Breast epithelium (tissue), 4 donors: ENCODE measurements around the gene NOTUM. TPM values are rescaled to one million over a fixed set of nuclear protein-coding genes. Genes with fewer than 3 reads are reported as not detected.

Experiments used
- DNase-seq, 2 donors: peaks; one replicate each; pipeline ENCODE4 v3.0.0-alpha.2; 2019; ENCODE audit warnings: low spot score in 2 of 2
- H3K27ac ChIP-seq, 2 donors: fragments of 200-600 bp; sonication (generic) in 1 of 2; one replicate each; pipeline ENCODE4 v1.5.1; 2016 to 2019; ENCODE audit warnings: mild to moderate bottlenecking in 1 of 2
- H3K27me3 ChIP-seq, 2 donors: fragments of 200-600 bp; sonication (generic) in 1 of 2; one replicate each; pipeline versions ENCODE4 v1.5.1 to v1.6.0; 2017 to 2019; ENCODE audit warnings: control low read depth in 1 of 2, mild to moderate bottlenecking in 1 of 2
- H3K36me3 ChIP-seq: fragments of 200-600 bp; one replicate; pipeline ENCODE4 v1.5.1; 2019
- H3K4me1 ChIP-seq, 2 donors: fragments of 200-600 bp; sonication (generic); one replicate each; pipeline ENCODE4 v1.5.1; 2016 to 2019; ENCODE audit warnings: control low read depth in 1 of 2
- H3K4me3 ChIP-seq, 3 donors: fragments of 200-600 bp; sonication (generic); 1 replicate in 2 of 3; 2 replicates in 1 of 3; pipeline ENCODE4 v1.5.1; 2016 to 2019; ENCODE audit warnings: mild to moderate bottlenecking in 3 of 3, moderate library complexity in 2 of 3
- H3K9me3 ChIP-seq, 2 donors: fragments of 200-600 bp; sonication (generic) in 1 of 2; one replicate each; pipeline ENCODE4 v1.5.1; 2016 to 2019; ENCODE audit warnings: control low read depth in 1 of 2
- POLR2A ChIP-seq: fragments of 450-650 bp; IDR thresholded peaks from one replicate; pipeline ENCODE4 v1.6.1; 2016; ENCODE audit warnings: antibody characterized with exemption, mild to moderate bottlenecking, moderate library complexity
- POLR2AphosphoS5 ChIP-seq, 3 donors: sonication (generic); formaldehyde crosslinking; IDR thresholded peaks; one replicate each; pipeline ENCODE4 v1.6.1; 2017; ENCODE audit warnings: antibody characterized with exemption in 3 of 3
- intact Hi-C: fragments of 100-400 bp; cut with DNase I; formaldehyde crosslinking; loops from one replicate; pipeline ENCODE4 v1.15.1; 2023; ENCODE audit warnings: low total_unique reads
- total RNA-seq, 3 donors: library from RNA; depleted of rRNA; stranded (reverse); fragments of >200 nt; gene quantifications; one replicate each; pipeline ENCODE4 v1.1.0, GENCODE V29; 2016
- TF ChIP-seq, protein P1 (sequence below), 3 donors: fragments of 450-650 bp; IDR thresholded peaks; one replicate each; pipeline ENCODE4 v1.5.1; 2016 to 2017; ENCODE audit warnings: antibody characterized with exemption in 3 of 3, mild to moderate bottlenecking in 3 of 3, moderate library complexity in 3 of 3

Gene NOTUM
- total RNA-seq, 3 donors from 2014 or later, result 0.29 TPM; not detected in 2

DNA sequence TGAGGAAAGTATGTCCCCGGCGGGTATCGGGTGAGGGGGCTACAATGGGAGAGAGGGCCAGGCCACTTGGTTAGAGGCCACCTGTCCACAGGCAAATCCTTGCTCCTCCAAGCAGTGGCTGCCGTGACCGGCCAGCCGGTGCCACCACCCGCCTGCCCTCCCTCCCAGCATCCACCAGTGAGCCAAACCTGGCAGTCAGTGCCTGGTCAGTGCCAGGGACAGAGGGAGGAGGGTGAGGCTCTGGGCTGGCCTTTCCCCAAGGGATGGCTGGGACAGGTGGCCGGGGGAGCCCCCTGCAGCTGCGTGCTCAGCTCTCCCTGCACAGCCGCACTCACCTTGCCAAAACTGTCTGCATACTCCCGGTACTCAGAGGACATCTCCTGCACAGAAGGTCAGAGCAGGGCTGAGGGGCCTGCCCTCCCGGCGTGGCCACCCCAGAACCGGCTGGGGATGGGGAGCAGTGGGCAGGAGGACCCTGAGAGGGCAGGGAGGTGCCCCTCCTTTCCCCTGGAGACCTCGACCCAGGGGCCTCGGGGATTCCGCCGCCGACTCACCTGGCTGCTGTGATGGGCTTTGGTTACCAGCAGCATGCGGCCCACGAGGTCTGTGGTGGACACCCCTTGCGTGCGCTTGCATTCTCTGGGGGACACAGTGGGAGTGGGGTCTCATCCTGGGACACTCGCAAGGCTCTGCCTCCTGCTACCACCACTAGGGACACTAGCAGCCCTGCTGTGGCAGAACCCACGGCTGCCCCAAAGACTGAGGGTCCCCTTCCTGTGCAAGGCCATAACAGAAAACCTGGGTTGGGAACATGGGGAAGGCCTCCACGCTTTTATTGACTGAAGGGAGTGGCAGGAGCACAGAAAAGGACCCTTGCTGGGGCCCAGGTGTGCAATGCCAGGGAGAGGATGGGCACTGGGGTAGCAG lies 53.5 kb downstream of the NOTUM start:
- intact Hi-C loops, result no loop called here
- TF ChIP-seq POLR2A, result no peak
- no peak for TF ChIP-seq POLR2AphosphoS5 (IDR thresholded peaks at IDR 0.05)
- TF ChIP-seq, protein P1, sequence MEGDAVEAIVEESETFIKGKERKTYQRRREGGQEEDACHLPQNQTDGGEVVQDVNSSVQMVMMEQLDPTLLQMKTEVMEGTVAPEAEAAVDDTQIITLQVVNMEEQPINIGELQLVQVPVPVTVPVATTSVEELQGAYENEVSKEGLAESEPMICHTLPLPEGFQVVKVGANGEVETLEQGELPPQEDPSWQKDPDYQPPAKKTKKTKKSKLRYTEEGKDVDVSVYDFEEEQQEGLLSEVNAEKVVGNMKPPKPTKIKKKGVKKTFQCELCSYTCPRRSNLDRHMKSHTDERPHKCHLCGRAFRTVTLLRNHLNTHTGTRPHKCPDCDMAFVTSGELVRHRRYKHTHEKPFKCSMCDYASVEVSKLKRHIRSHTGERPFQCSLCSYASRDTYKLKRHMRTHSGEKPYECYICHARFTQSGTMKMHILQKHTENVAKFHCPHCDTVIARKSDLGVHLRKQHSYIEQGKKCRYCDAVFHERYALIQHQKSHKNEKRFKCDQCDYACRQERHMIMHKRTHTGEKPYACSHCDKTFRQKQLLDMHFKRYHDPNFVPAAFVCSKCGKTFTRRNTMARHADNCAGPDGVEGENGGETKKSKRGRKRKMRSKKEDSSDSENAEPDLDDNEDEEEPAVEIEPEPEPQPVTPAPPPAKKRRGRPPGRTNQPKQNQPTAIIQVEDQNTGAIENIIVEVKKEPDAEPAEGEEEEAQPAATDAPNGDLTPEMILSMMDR (IDR thresholded peaks at IDR 0.05), result no peak
- Histone ChIP-seq H3K27ac (no peak overlapping the region), H3K4me1 (peaks cover 0 to 9% of the 10 kb centered on the region in 2 donors), H3K27me3 (no peaks in the 10 kb centered on the region), H3K9me3 (no peaks in the 10 kb centered on the region), H3K4me3 (no peak overlapping the region), H3K36me3 (no peaks in the 10 kb centered on the region)
- DNase-seq, result no peak

DNA sequence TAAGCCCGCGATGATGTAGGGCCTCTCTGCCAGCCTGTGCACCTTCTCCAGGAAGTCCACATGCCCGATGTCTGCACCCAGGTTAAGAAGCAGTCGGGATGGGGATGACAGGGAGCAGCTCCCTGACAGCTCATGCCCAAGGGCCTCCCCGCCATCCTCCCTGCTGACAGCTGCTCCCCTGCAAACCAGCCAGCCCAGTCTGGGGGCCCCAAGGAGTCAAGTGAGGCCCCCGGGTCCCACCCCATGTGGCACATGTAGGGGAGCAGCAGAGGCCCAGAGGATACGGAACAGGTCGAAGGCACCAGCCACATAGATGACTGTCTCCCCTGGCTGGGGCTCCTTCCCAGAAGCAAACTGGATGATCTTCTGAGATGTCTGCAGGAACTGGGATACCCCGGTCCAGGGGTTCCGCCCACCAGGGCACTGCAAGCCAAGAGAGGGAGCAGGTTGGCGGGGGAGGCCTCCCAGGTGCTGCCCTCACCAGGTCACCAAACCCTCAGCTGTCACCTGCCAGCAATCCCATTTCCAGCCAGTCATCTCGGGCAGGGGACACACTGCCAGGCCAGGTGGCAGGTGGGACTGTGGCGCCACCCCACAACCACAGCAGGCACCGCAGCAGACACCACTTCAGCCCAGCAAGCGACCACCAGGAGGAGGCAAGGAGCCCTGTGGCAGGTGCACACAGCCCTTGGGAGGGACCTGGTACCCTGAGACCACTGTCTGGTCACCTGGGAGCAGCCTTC lies 54.3 kb downstream of the NOTUM start:
- TF ChIP-seq, protein P1 (IDR thresholded peaks at IDR 0.05), result no peak
- TF ChIP-seq POLR2AphosphoS5 (IDR thresholded peaks at IDR 0.05) (no peak), POLR2A (no peak)
- H3K4me3 ChIP-seq, result no peak overlapping the region
- peaks cover 0 to 9% of the 10 kb centered on the region in 2 donors for H3K4me1 ChIP-seq
- no peak for DNase-seq
- no peaks in the 10 kb centered on the region for H3K9me3 ChIP-seq
- H3K27me3 ChIP-seq, result no peaks in the 10 kb centered on the region
- no peak overlapping the region for H3K27ac ChIP-seq
- intact Hi-C loops, result no loop called here
- H3K36me3 ChIP-seq, result no peaks in the 10 kb centered on the region

DNA sequence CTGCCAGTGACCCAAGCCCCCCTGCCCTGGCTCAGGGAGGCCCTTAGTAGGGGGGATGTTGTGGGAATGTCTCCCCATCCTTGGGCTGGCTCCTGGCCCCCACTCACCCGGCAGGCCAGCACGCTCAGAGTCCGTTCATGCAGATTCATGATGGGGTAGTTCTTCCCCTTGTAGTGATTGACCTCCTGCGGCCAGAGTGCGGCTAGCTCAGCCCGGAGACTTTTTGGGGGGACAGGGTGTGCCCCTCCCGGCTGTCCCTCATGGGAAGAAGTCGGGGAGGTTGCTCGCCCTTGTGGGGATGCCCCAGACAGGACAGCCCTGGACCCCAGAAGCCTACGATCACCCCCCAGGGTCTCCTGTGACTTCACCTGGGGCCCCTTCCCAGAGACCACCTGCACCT lies 55.0 kb downstream of the NOTUM start:
- Histone ChIP-seq H3K36me3 (no peaks in the 10 kb centered on the region), H3K27me3 (no peaks in the 10 kb centered on the region)
- TF ChIP-seq, protein P1 (IDR thresholded peaks at IDR 0.05), result no peak
- TF ChIP-seq POLR2AphosphoS5 (IDR thresholded peaks at IDR 0.05) (no peak), POLR2A (no peak)

DNA sequence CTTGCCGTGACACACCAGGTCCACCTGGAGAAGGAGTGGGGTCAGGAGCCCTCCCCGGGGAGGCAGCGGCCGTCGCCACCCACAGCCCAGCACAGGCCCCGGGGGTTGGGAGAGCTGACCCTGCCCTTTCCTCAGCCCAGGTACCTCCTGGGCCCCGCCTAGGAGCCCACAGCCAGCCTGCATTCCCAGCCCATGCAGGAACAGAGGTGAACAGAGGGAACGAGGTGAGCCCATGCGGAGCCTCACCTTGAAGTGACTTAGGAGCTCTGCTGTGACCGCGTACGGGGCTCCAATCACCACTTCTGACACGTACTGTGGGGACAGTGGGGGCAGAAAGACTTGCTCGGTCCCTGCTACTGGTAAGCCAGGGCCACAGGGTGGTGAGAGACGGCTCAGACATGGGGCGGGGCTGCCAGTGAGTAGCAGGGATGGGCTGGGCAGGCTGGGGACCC lies 55.5 kb downstream of the NOTUM start:
- Histone ChIP-seq H3K9me3 (no peaks in the 10 kb centered on the region), H3K27me3 (no peaks in the 10 kb centered on the region), H3K4me1 (peaks cover 0 to 6% of the 10 kb centered on the region in 2 donors), H3K36me3 (no peaks in the 10 kb centered on the region), H3K4me3 (no peak overlapping the region), H3K27ac (no peak overlapping the region)
- intact Hi-C loops, result no loop called here
- no peak for TF ChIP-seq POLR2AphosphoS5 (IDR thresholded peaks at IDR 0.05)
- TF ChIP-seq POLR2A, result no peak
- TF ChIP-seq, protein P1 (IDR thresholded peaks at IDR 0.05), result no peak
- DNase-seq, result no peak

More for the DNA sequence above, 55.0 kb downstream of the NOTUM start:
- Histone ChIP-seq H3K27ac (no peak overlapping the region), H3K9me3 (no peaks in the 10 kb centered on the region), H3K4me1 (peaks cover 0 to 9% of the 10 kb centered on the region in 2 donors), H3K4me3 (no peak overlapping the region)
- intact Hi-C loops, result no loop called here
- DNase-seq, result no peak
